ENCODE results near the gene NBEA.

- TF ChIP-seq ZXDB (tag by site-specific recombination; IDR thresholded peaks at IDR 0.05) (no peak), CTCF (tag by site-specific recombination; IDR thresholded peaks at IDR 0.05) (no peak), KLF1 (tag by site-specific recombination; IDR thresholded peaks at IDR 0.05) (no peak)
These were observed 6.2 kb upstream of the NBEA start for GRCh38 chr13:34935841-34936240.
